Superior temporal gyrus (tissue), 1 donor: ENCODE measurements around the gene EPHB2.

ENCODE experiments used
- DNase-seq: peaks from one replicate; pipeline ENCODE4 v3.0.0-alpha.2; 2016; ENCODE audit errors: extremely low spot score

Gene EPHB2

DNA sequence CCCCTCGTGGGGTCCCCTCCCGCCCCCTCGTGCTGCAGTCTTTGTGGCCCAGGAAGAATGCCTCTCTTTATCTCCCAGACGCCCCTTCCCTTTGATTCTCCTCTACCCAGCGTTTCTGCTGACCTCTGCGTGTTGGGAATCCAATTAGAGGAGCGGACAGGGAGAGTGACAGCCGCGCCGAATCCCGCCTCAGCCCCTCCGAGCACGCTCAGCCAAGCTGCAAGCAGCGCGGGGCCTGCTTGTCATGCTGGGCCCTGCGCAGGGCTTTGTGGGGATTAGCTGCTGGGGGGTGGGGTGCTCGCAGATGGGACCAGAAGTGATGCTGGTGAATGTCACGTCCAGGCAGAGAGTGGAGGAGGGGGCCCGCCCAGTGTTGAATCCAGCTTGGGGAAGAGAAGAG, 91.1 kb downstream of the EPHB2 start:
- no peak for DNase-seq

GRCh38 chr1:22803833-22804232, 93.2 kb downstream of the EPHB2 start:
- DNase-seq, result no peak

- DNase-seq, result no peak
Measured at GRCh38 chr1:22804406-22804805, 93.8 kb downstream of the EPHB2 start.

- DNase-seq, result no peak
Measured at GRCh38 chr1:22804969-22805671, 94.5 kb downstream of the EPHB2 start.

DNA sequence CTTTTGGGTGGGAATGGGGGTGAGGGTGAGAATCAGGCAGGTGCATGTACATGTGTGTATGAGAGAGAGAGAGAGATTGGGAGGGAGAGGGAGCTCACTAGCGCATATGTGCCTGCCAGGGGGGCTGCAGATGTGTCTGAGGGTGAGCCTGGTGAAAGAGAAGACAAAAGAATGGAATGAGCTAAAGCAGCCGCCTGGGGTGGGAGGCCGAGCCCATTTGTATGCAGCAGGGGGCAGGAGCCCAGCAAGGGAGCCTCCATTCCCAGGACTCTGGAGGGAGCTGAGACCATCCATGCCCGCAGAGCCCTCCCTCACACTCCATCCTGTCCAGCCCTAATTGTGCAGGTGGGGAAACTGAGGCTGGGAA, 95.0 kb downstream of the EPHB2 start:
- DNase-seq, result no peak

DNA sequence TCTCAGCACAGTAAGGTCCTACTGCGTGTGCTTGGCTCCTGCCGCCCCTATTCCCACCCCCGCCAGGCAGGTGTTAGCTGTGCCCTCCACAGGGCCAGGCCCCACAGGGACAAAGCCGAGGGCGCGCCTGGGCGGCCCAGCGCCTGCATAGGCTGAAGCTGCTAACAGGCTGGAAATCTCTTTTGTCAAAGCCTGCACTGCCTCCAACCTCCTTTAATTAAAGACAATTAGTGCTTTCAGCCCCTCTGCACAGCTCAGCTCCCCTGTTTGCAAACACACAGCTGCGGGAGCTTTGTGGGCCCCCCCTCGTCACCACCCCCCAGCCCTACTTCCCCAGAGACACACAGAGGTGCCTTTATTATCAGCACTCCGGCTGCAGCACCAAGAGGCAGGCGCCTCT, 95.9 kb downstream of the EPHB2 start:
- DNase-seq, result peak; percentile 87

DNA sequence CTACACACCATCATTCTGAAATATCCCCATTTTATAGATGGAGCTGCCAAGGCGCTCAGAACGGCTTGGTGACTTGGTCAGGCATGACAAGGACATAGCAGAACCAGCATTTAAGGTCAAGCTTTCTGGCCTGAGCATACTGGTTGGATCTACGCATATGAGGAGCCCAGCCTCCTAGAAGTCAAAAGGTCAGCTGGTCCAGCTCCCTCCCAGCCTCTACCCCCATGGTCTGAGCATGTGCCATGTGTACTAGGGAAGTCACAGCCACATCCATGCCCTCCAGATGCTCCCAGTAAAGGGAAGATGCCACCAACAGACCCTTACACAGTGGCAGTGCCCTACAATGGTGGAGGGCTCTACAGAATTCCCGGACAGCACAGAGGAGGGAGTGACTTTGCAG, 96.7 kb downstream of the EPHB2 start:
- peak; percentile 52 for DNase-seq

DNA sequence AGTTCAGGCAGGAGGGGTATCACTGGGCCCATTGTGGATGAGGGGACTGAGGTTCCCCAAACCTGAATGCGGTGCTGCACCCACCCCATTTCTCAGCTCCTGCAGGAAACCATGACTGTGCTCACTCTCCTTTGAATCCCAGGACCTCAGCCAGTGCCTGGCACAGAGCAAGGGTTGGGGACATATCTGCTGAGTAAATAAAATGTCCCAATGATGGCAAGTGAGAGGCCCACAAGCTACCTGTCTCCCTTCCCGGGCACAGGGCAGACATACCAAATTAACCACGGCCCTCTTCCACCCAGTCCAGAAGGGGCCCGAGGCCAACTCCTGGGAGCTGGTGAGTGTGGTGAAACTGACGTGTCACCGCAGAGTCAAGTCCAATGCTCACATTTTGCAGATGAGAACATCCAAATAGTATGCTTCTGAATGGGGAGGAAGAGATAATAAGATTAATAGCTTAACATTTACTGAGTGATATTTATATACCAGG, 97.6 kb downstream of the EPHB2 start:
- DNase-seq, result no peak

- DNase-seq, result peak; percentile 74
Measured at GRCh38 chr1:22808676-22809483, 98.2 kb downstream of the EPHB2 start.

DNA sequence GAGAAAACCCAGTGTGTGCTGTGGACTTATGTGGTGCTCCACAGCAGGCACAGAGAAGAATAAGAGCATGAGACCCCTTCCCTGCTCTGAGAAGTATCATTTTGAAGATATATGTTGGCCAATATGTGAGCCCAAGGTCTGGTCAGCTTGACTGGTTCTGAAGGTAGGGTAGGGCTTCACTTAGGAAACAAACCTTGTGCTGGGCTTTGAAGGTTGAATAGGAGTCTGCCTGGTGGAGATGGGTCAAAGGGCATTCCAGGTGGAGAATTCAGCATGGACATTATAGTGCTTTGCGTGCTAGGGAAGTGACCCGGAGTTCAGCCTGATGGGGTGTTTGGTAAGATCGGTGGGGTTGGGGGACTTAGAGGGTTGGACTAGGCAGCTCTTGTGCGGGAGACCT, 99.1 kb downstream of the EPHB2 start:
- DNase-seq, result no peak

- DNase-seq, result no peak
Measured at GRCh38 chr1:22810378-22810777, 99.7 kb downstream of the EPHB2 start.

- no peak for DNase-seq
Measured at GRCh38 chr1:22812092-22812880, 101.6 kb downstream of the EPHB2 start.

- no peak for DNase-seq
Measured at GRCh38 chr1:22812993-22813790, 102.6 kb downstream of the EPHB2 start.

GRCh38 chr1:22814176-22815042, 103.8 kb downstream of the EPHB2 start:
- DNase-seq, result peak; percentile 65

- no peak for DNase-seq
Measured at GRCh38 chr1:22815043-22815365, 104.4 kb downstream of the EPHB2 start.

DNA sequence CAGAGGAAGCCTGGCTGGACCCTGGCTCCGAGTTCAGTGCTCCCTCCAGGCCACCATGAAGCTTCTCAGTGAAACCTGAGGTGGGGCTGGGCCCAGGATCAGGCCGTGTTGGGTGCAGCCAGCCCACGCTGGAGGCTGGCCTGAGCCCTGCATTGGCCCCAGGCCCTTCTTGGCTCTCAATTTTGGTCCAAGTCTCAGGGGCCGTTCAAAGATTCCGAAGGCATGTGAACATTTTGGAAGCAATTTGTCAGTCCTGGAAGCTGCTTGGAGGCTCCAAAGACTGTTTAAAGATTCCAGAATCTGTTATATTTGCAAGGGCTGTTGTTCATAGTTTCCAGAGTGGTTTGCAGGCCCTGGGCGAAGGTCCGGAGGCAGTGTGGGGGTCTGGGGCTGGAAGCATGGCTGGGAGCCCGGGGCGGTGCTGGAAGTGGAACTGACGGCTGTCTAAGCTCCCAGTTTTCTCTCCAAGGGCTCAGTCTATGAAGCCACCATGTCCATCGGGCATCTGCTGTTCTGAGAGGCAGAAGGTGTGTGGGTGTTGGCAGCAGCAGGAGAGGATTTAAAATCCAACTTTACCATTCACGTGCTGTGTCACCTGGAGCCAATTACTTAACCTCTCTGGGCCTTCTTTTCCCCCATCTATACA, 104.9 kb downstream of the EPHB2 start:
- DNase-seq, result no peak

DNA sequence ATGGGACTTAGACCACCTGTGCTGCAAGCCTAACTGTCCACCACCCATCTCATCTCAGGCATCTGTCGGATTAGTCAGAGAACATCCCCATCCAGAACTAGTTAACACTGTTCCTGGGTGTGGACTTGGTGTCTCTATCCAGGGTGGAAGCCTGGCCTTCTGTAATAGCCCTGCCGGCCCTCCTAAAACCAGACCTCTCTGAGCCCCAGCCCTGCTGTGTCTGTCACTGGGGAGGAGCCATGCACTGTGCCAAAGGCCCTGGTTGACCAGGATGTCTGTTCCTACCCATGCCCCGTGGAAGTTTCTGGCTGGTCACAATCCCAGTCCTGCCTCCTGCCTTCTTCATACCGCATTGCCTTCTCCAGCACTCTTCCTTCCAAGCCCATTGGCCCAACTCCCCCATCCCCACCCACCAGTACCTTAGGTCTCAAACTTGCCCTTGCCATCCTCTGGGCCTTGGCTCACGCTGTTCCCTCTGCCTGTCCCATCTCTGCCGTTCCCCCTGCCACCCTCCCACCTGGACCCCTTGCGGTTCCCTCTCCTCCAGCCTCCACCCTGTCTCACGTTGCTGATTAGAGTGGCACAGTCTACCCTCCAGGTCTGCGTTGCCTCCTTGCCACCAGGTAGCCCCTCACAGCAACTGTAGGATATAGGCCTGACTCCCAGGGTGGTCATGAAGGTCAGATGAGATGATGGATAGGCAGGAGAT, 105.6 kb downstream of the EPHB2 start:
- DNase-seq, result no peak

- DNase-seq, result no peak
Measured at GRCh38 chr1:22816803-22817202, 106.2 kb downstream of the EPHB2 start.

DNA sequence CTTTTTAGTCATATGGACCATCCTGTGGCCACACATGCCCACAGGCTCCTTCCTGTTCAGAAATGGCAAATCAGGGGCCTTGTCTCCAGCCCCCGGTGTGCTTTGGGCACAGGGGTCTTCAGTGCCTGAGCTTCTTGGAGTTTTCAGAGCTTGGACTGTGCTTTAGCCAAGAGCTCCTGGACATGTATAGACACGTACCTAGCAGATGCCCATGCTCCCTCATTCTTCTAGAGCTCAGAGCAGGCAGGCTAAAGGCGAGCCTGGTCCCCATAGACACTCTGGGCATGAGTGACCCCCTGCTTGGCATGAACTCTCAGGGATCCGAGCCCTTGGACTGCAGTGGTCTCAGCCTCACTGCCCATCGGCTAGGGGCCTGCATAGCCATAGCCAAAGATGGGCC, 106.8 kb downstream of the EPHB2 start:
- no peak for DNase-seq
